GM18511 (cell line): ENCODE data around the gene CCDC102A.
A peak's percentile ranks its signal among the peaks of the same experiment; 100 is the strongest.

Source experiments
- ATAC-seq: cut with Tn5 transposase; IDR thresholded peaks from one replicate; pipeline ENCODE4 v1.9.1; 2021; ENCODE audit warnings: mild to moderate bottlenecking, moderate library complexity; ENCODE audit not compliant: unreplicated experiment

The CCDC102A gene

GRCh38 chr16:57538235-57538721, 1.9 kb upstream of the CCDC102A start:
- ATAC-seq = no peak

- no peak for ATAC-seq
Measured at GRCh38 chr16:57537581-57538234, 1.3 kb upstream of the CCDC102A start.

- ATAC-seq = no peak
Measured at GRCh38 chr16:57537194-57537505, 779 bp upstream of the CCDC102A start.

DNA sequence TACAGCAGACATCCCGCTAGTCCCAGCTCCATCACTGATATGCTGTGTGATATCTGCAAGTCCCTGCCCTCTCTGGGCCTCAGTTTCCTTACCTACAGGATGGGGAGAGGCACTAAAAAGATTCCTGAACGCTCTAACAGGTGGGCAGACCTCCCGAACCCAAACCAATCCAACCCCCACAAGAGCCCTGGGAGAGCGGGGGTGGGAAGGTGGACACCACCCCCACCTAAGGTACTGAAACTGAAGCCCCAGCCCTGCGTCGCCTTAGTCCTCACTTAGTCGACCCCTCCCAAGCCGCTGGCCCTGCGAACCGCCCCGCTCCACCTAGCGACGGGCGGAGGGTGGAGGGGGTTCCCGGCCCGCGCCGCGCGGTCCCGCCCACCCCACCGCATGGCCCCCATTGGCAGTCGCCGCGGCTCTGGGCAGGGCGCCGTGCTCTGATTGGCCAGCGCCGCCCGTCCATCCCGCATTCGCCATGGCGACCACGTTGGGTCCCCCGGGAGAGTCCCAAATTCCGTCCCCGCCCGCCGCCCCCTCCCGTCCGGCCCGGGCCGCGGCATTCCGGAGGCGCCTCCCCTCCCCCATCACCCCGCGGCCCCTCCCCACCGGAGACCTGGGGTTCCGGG, 578 bp downstream of the CCDC102A start:
- peak; percentile 67 for ATAC-seq

- ATAC-seq = no peak
Measured at GRCh38 chr16:57534881-57535658, 1.3 kb downstream of the CCDC102A start.

GRCh38 chr16:57534337-57534880, 2.0 kb downstream of the CCDC102A start:
- ATAC-seq = no peak

GRCh38 chr16:57533431-57534336, 2.7 kb downstream of the CCDC102A start:
- ATAC-seq = no peak

GRCh38 chr16:57532266-57532625, 4.1 kb downstream of the CCDC102A start:
- ATAC-seq = no peak

DNA sequence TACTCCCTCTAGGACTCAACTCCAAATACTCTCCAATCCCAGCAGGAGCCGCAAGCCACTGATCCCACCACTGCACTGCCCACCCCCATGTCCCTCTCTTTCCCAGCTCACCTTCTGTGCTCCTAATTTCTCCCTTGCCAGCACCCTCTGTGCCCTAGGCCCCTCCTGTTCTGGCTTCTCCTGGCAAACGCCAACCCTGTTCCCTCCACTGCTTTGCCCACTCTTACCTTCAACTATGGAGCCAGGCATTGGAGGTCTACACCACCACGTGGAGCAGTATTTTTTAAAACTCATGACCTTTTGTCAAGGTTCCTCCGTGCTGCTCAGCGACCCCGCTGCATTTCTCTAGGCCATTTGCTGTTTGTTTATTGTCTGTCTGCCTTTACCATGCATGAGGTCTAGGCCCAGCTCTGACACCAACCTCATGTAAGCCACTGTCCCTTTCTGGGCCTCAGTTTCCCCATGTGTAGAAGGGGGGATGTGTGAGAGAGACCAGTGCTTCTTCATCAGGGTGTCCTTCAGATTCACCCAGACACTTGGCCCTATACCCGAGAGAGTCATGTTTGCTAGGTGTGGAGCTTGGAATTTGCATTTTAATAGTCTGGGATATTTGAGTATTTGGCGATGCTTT, 4.6 kb downstream of the CCDC102A start:
- ATAC-seq = no peak

- ATAC-seq = no peak
Measured at GRCh38 chr16:57531253-57531575, 5.2 kb downstream of the CCDC102A start.

DNA sequence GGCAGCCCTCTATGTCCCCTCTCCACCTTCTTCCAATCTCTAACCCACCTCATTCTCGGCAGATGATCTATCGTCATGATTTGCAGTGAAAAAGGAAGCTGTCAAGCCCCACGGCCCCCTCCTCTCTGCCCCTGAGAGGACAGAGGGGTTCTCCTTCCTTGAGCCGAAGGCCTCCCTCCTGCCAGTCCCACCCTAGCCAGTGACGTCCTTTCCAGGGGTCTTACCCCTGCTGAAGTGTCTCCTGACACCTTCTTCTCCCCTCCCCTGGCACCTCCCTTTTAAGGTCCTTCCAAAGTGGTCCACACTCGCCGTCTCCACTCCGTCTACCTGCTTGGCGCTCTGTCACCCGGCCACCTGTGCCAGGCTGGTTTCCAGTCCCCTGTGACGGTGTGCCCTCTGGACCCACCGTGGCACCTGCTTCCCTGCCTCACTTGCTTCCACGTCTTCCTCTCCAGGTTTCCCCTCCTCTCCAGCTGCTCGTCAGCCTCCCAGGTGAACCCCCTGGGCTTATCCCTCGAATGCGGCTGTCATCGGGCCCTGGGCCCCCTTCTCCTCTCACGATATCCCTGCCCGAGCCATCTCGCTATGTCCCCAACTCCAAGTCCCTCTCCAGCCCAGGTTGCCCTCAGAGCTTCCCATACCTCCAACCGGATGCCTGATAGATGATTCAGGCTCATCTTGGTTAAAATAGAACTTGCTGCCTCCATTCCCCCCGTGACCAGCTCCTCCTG, 5.7 kb downstream of the CCDC102A start:
- no peak for ATAC-seq

DNA sequence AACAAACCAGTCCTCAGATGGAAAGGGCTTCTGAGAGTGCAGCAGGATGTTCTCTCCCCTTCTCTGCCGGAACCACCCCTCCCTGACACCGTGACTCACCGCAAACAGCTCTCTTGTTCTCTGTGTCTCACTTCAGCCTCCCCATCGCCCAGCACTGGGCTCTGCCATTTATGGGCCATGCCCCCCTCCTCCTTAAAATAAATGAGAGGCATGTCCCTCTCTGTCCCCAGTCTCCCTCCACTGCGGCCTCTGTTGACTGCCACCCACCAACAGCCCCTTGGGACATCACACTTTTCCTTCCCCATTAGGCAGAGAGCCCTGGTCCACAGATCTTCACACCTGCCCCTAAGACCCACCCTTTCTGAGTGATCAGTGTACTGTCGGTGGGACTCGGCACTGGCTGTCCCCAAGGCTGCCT, 6.3 kb downstream of the CCDC102A start:
- peak; percentile 94 for ATAC-seq

DNA sequence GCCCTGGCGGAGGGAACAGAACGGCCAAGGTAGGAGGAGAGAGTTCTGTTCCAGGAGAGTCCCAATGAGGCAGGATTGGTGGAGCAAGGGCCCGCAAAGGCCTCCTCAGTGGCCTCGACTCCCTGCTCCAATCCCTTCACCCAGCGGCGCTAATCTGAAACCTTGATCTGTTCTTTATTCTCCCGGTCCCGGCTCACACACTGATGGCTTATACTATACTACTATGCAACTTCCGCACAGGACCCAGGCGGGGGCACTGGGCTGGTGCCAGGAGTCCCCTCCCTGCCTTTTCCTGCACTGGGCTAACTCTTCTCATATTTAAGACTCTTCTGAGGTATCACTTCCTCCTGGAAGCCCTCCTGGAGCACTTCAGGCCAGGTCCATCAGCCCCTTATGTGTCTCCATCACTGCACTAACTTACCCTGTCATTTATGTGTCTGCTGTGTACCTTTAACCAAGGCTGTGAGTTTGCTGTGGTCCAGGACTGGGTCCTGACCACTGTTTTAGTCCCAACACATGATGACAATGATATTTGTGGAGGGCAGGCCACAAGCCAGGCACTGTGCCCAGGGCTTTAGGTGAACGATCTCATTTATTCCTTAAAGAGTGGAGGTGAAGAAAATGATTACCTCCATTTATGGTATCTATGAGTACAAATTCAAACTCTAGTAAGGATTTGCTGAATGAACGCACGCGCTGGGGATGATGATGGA, 6.8 kb downstream of the CCDC102A start:
- peak; percentile 22 for ATAC-seq

- no peak for ATAC-seq
Measured at GRCh38 chr16:57528499-57529390, 7.6 kb downstream of the CCDC102A start.

- no peak for ATAC-seq
Measured at GRCh38 chr16:57527610-57528360, 8.6 kb downstream of the CCDC102A start.

DNA sequence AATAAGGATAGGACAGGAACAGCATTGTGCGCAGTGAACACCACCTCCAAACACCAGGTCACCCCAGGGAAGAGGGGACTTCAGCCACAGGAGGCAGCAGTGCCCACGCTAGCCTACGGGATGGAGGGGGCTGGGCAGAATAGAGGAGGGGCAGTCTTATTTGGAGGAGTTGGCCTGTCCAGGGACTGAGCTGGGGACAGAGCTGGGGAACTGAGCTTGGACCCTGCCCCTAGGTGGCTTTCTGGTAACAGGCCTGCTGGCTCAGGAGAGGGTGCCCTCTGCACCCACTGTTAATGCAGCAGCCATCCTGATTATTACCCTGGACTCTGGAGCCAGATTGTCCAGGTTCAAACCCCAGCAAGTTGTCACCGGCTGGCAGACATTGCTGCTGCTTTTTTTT, 9.3 kb downstream of the CCDC102A start:
- ATAC-seq = no peak

DNA sequence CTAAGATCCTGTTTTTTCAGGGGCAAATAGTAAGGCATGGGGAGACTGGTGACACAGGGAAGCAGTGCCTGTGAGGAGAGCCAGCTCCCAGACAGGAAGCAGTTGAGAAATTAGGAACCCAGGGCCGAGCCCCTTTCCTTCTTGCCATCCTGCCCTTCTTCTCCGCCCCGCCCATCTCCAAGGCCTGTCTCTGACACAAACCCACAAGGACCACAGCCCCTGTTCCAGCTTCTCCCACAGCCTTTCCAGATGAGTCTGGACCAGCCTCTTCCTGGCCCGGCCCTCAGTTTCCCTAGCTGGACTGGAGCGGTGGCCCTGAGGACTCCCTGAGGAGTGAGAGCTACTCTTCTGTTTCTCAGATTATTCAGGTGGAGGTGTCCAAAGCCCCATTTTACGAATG, 9.9 kb downstream of the CCDC102A start:
- no peak for ATAC-seq
